Caco-2 (cell line): ENCODE data around the gene PAX9. TPM values are rescaled to one million over a fixed set of nuclear protein-coding genes. Genes with fewer than 3 reads are reported as not detected.

Experiments used
- BruUV-seq: library from RNA; stranded (reverse); fragments of 400-500 nt; replicated peaks from 2 replicates; lab custom pipeline; 2021; lab: Mats Ljungman, UMichigan
- CTCF ChIA-PET: fragments of 300-600 bp; sonication (Branson Sonifier 250); formaldehyde crosslinking; loops from one replicate; lab custom pipeline; 2022; ENCODE audit warnings: antibody characterized with exemption; lab: Charles Lee
- POLR2A ChIA-PET: fragments of 300-600 bp; sonication (Branson Sonifier 250); formaldehyde crosslinking; loops from one replicate; lab custom pipeline; 2022; ENCODE audit warnings: antibody characterized with exemption; lab: Charles Lee
- DNase-seq, 2 experiments: peaks; one replicate each; pipeline versions ENCODE4 v3.0.0 to v3.0.0-alpha.2; 2020 to 2022
- H3K27me3 ChIP-seq: replicated peaks from 2 replicates; pipeline ENCODE4 v1.6.0; 2011; ENCODE audit warnings: low read length; ENCODE audit not compliant: control insufficient read depth, insufficient read depth
- H3K36me3 ChIP-seq: 2 replicates; pipeline ENCODE4 v1.5.1; 2011; ENCODE audit warnings: low read length; ENCODE audit not compliant: control insufficient read depth, insufficient read depth
- H3K4me1 ChIP-seq: fragments of 250-450 bp; sonication (Bioruptor Pico); 2 replicates; pipeline ENCODE4 v1.5.1; 2020; ENCODE audit warnings: mild to moderate bottlenecking
- H3K4me3 ChIP-seq: 2 replicates; pipeline ENCODE4 v1.5.1; 2011; ENCODE audit warnings: low read depth, mild to moderate bottlenecking, control low read depth, low read length
- H3K9me3 ChIP-seq: fragments of 250-450 bp; sonication (Bioruptor Pico); 2 replicates; pipeline ENCODE4 v1.5.1; 2020; ENCODE audit warnings: mild to moderate bottlenecking, moderate library complexity
- H3K27ac Mint-ChIP-seq: one replicate; pipeline ENCODE4 v1.8.0; 2022; ENCODE audit warnings: mixed read lengths; ENCODE audit not compliant: unreplicated experiment
- H3K27me3 Mint-ChIP-seq: one replicate; pipeline ENCODE4 v1.8.0; 2022; ENCODE audit warnings: mixed read lengths; ENCODE audit not compliant: insufficient read depth, unreplicated experiment
- H3K36me3 Mint-ChIP-seq: one replicate; pipeline ENCODE4 v1.8.0; 2022; ENCODE audit warnings: mild to moderate bottlenecking, mixed read lengths; ENCODE audit not compliant: insufficient read depth, unreplicated experiment
- H3K4me1 Mint-ChIP-seq: one replicate; pipeline ENCODE4 v1.8.0; 2022; ENCODE audit warnings: low read depth, mixed read lengths; ENCODE audit not compliant: unreplicated experiment
- H3K4me3 Mint-ChIP-seq: one replicate; pipeline ENCODE4 v1.8.0; 2022; ENCODE audit warnings: mild to moderate bottlenecking, moderate library complexity, mixed read lengths; ENCODE audit not compliant: unreplicated experiment
- H3K9me3 Mint-ChIP-seq: one replicate; pipeline ENCODE4 v1.8.0; 2022; ENCODE audit warnings: mixed read lengths; ENCODE audit not compliant: unreplicated experiment
- intact Hi-C: fragments of 100-400 bp; cut with micrococcal nuclease; formaldehyde crosslinking; loops from one replicate; pipeline ENCODE4 v1.10.0; 2022; ENCODE audit not compliant: unreplicated experiment
- total RNA-seq: library from RNA; stranded (reverse); gene quantifications from 2 replicates; pipeline ENCODE4 v1.2.3, GENCODE V29; 2022
- TF ChIP-seq, protein P1 (sequence below), 2 experiments: fragments of 200-600 bp in 1 of 2; IDR thresholded peaks; 1 replicate in 1 of 2; 2 replicates in 1 of 2; pipeline versions ENCODE4 v1.5.1 to v1.8.0; 2011 to 2022; ENCODE audit warnings: antibody characterized with exemption in 1 of 2, control low read depth in 1 of 2, inconsistent platforms in 1 of 2, low read depth in 1 of 2, low read length in 1 of 2, mild to moderate bottlenecking in 1 of 2, moderate library complexity in 1 of 2; ENCODE audit not compliant: insufficient read depth in 1 of 2, severe bottlenecking in 1 of 2, unreplicated experiment in 1 of 2

Gene PAX9
- total RNA-seq, 1 experiment from 2014 or later, result 6.9 TPM

GRCh38 chr14:36700651-36701050 lies 39.0 kb downstream of the PAX9 start:
- intact Hi-C loops, result no loop called here
- no peaks in the 10 kb centered on the region for H3K36me3 Mint-ChIP-seq
- Histone ChIP-seq H3K9me3 (no peaks in the 10 kb centered on the region), H3K27me3 (no peaks in the 10 kb centered on the region), H3K36me3 (no peaks in the 10 kb centered on the region), H3K4me1 (peaks cover 9% of the 10 kb centered on the region), H3K4me3 (no peak overlapping the region)
- DNase-seq, result no peak
- peaks cover 6% of the 10 kb centered on the region for H3K4me1 Mint-ChIP-seq
- no peaks in the 10 kb centered on the region for H3K27me3 Mint-ChIP-seq
- no peak overlapping the region for H3K4me3 Mint-ChIP-seq
- TF ChIP-seq, protein P1, sequence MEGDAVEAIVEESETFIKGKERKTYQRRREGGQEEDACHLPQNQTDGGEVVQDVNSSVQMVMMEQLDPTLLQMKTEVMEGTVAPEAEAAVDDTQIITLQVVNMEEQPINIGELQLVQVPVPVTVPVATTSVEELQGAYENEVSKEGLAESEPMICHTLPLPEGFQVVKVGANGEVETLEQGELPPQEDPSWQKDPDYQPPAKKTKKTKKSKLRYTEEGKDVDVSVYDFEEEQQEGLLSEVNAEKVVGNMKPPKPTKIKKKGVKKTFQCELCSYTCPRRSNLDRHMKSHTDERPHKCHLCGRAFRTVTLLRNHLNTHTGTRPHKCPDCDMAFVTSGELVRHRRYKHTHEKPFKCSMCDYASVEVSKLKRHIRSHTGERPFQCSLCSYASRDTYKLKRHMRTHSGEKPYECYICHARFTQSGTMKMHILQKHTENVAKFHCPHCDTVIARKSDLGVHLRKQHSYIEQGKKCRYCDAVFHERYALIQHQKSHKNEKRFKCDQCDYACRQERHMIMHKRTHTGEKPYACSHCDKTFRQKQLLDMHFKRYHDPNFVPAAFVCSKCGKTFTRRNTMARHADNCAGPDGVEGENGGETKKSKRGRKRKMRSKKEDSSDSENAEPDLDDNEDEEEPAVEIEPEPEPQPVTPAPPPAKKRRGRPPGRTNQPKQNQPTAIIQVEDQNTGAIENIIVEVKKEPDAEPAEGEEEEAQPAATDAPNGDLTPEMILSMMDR (IDR thresholded peaks at IDR 0.05; ENCODE audit: insufficient read depth in 1 of 2, low read depth in 1 of 2, low read length in 1 of 2, severe bottlenecking in 1 of 2, unreplicated experiment in 1 of 2), result no peak
- ChIA-PET POLR2A (no interaction called here), CTCF (no interaction called here)
- H3K27ac Mint-ChIP-seq, result no peak overlapping the region
- no TSS peak for BruUV-seq
- no peaks in the 10 kb centered on the region for H3K9me3 Mint-ChIP-seq

GRCh38 chr14:36701132-36701531 lies 39.5 kb downstream of the PAX9 start:
- DNase-seq, result no peak
- TF ChIP-seq, protein P1 (IDR thresholded peaks at IDR 0.05; ENCODE audit: insufficient read depth in 1 of 2, low read depth in 1 of 2, low read length in 1 of 2, severe bottlenecking in 1 of 2, unreplicated experiment in 1 of 2), result no peak

GRCh38 chr14:36702474-36702873 lies 40.8 kb downstream of the PAX9 start:
- no peaks in the 10 kb centered on the region for H3K36me3 ChIP-seq
- Mint-ChIP-seq H3K4me1 (peaks cover 6% of the 10 kb centered on the region), H3K9me3 (no peaks in the 10 kb centered on the region), H3K4me3 (no peak overlapping the region), H3K36me3 (no peaks in the 10 kb centered on the region), H3K27ac (no peak overlapping the region), H3K27me3 (no peaks in the 10 kb centered on the region)
- ChIA-PET POLR2A (no interaction called here), CTCF (no interaction called here)
- no peak overlapping the region for H3K4me3 ChIP-seq
- peaks cover 9% of the 10 kb centered on the region for H3K4me1 ChIP-seq
- H3K27me3 ChIP-seq, result no peaks in the 10 kb centered on the region
- TF ChIP-seq, protein P1 (IDR thresholded peaks at IDR 0.05; ENCODE audit: insufficient read depth in 1 of 2, low read depth in 1 of 2, low read length in 1 of 2, severe bottlenecking in 1 of 2, unreplicated experiment in 1 of 2), result no peak
- intact Hi-C loops, result no loop called here
- no TSS peak for BruUV-seq
- DNase-seq, result no peak
- H3K9me3 ChIP-seq, result no peaks in the 10 kb centered on the region

More at GRCh38 chr14:36701132-36701531, 39.5 kb downstream of the PAX9 start:
- ChIA-PET CTCF (no interaction called here), POLR2A (no interaction called here)
- Histone ChIP-seq H3K36me3 (no peaks in the 10 kb centered on the region), H3K27me3 (no peaks in the 10 kb centered on the region), H3K9me3 (no peaks in the 10 kb centered on the region), H3K4me3 (no peak overlapping the region), H3K4me1 (peaks cover 9% of the 10 kb centered on the region)
- peaks cover 6% of the 10 kb centered on the region for H3K4me1 Mint-ChIP-seq
- no peak overlapping the region for H3K27ac Mint-ChIP-seq
- H3K36me3 Mint-ChIP-seq, result no peaks in the 10 kb centered on the region
- H3K9me3 Mint-ChIP-seq, result no peaks in the 10 kb centered on the region
- no TSS peak for BruUV-seq
- H3K27me3 Mint-ChIP-seq, result no peaks in the 10 kb centered on the region
- H3K4me3 Mint-ChIP-seq, result no peak overlapping the region
- intact Hi-C loops, result no loop called here
